NCI-H1048 (cell line): Measurements from ENCODE around the gene TRAF4.
A peak's percentile ranks its signal among the peaks of the same experiment; 100 is the strongest.
"Not testable (repeated sequence)": the region's sequence is repeated elsewhere in the genome, so short reads cannot be mapped to it uniquely, and the experiment has no call there.

Source experiments
- DNase-seq: peaks from one replicate; lab custom pipeline; 2025; lab: John Stamatoyannopoulos, UW

TRAF4 gene

DNA sequence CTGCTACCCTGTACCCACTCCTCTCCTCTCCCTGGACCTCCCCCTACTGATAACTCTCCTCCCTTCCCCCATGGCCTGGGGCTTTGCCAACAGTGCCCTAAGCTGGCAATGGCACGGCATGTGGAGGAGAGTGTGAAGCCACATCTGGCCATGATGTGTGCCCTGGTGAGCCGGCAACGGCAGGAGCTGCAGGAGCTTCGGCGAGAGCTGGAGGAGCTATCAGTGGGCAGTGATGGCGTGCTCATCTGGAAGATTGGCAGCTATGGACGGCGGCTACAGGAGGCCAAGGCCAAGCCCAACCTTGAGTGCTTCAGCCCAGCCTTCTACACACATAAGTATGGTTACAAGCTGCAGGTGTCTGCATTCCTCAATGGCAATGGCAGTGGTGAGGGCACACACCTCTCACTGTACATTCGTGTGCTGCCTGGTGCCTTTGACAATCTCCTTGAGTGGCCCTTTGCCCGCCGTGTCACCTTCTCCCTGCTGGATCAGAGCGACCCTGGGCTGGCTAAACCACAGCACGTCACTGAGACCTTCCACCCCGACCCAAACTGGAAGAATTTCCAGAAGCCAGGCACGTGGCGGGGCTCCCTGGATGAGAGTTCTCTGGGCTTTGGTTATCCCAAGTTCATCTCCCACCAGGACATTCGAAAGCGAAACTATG lies 5.2 kb downstream of the TRAF4 start:
- DNase-seq, result no peak

DNA sequence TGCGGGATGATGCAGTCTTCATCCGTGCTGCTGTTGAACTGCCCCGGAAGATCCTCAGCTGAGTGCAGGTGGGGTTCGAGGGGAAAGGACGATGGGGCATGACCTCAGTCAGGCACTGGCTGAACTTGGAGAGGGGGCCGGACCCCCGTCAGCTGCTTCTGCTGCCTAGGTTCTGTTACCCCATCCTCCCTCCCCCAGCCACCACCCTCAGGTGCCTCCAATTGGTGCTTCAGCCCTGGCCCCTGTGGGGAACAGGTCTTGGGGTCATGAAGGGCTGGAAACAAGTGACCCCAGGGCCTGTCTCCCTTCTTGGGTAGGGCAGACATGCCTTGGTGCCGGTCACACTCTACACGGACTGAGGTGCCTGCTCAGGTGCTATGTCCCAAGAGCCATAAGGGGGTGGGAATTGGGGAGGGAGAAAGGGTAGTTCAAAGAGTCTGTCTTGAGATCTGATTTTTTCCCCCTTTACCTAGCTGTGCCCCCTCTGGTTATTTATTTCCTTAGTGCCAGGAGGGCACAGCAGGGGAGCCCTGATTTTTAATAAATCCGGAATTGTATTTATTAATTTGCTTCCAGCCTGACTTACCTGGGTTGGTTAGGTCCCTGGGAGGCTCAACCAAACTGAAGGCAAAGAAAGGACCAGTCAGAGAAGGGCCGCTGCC lies 5.8 kb downstream of the TRAF4 start:
- no peak for DNase-seq

DNA sequence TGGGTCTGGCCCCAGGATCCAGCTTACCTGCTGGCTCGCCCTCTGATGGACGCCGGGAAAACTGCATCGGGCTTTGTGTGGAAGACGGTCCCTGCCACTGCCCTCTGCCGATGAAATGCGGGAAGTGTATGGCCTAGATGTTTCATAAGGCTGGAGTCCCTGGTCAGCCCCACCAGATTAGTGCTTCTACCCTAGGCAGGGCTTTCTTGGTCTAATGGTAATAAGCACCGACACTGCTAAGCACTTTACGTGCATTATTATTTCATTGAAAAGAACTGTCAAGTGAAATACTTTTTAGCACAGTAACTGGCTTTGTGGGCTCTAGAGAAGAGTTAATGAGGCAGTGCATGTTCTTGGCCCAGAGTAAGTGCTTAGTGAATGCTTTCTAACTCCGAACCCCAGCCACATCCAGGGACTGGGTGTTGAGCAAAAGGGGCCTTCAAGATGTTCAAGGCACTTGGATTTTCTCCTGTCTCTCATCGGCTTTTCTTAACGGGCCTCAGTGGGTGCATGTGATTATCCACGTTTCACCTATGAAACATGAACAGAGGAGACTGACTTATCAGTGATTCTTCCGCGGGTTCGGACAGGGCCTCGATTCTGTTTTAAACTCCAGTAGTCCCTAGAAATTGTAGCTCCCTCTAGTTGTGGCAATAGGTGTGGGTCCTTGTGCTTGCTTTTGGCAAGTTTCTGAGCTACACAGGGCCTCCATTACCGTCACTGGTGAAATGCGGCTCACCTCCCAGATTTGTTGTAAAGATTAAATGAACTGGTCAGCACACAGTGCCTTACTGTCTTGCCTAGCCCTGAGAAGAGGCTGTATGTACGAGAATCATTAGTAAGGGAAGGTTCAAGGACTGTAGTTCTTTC lies 6.6 kb downstream of the TRAF4 start:
- DNase-seq, result peak; percentile 73

DNA sequence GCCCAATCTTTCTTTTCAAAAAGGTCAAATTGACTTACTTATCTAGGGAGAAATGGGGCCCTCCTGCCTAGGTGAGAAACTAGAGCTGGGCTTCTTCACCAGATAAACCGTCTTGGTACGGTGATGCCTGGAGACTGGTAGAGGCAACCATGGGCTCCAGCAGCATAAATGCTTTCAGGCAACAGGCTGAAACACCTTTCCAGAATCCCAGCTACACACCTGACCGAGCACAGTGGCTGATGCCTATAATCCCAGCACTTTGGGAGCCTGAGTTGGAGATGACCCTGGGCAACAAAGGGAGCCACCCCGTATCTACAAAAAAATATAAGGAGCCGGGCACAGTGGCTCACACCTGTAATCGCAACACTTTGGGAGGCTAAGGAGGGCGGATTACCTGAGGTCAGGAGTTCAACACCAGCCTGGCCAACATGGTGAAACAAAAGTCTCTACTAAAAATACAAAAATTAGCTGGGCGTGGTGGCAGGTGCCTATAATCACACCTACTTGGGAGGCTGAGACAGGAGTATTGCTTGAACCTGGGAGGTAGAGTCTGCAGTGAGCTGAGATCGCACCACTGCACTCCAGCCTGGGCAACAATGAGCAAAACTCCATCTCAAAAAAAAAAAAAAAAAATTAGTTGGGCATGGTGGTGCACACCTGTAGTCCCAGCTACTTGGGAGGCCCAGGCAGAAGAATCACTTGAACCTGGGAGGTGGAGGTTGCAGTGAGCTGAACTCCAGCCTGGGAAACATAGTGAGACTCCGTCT lies 8.0 kb downstream of the TRAF4 start:
- DNase-seq, result no peak

DNA sequence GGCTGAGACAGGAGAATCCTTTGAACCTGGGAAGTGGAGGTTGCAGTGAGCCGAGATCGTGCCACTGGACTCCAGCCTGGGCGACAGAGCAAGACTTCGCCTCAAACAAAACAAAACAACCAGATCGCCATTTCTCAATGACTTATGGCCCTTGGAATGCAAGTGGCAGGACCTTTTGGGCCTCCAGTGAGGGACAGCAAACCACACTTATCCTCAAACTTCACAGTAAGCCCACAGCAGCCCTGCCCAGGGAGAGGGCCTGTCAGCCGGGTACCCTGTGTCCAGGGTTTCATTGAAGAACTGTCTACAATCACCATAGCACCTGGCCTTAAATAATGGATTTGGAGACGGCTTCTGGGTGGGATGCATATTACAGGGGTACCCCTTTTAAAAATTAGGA lies 11.7 kb downstream of the TRAF4 start:
- DNase-seq, result no peak

DNA sequence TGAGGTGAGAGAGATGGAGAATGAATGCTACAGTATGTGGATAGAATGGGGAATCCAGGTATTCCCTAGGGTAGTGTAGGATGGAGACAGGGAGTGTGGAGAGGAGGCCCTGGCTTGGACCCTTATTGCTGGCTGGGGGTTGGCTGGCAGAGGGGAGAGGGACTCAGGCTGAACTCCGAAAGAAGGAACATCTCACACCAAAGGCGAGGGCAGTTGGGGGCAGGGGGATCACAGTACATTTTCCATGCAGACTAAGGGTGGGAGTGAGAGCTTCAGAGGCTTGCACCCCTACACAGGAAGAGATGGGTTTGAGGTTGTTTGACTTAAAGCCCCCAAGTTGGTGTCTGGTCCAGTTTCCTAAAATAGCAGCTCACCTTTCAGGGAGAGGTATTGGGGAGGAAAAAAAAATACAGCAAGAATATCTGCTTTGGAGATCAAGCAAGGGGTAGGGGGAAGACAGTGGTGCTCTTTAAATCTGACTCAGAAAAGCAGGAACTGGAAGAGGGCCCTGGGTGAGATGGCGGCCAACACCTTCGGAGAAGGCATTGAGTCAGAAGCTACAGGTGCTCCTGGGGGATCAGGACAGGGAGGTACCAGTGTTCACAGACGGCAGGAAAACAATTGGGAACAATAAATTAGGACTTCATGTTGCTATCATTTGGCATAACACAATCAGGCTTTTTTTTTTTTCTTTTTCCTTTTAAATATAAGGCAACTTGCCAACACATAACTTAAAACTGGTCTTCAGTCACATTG lies 12.4 kb downstream of the TRAF4 start:
- no peak for DNase-seq

DNA sequence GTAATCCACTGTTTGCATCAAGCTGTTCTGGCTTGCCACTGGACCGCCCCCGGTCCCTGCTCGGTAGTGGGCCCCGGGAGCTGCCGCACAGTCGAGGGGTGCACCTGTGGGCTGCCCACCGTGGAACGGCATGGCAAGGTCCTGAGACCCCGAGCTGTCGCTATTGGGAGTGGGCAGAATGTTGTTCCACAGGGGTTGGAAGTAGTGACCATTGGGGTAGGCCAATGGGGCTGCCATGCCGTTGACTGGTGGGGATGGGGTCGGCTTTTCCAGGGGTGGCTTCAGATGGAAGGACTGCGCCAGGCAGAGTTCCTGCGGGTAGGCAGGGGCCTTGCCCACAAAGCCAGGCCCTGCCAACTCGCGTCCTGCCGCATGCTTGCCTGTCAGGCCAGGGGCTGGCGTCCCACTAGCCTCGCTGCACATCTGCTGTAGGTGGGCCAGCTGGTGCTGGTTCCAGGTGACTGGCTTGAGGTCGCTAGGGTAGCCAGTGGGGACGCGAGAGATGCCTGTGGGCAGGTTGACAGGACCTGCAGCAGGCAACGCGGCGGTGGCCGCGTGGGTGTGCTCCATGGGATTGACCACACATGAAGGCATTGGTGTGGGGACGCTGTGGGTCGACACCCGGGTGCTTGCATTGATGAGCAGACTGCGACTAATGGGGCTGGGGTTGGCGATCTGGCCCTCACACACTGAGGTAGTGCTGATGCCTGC lies 14.8 kb downstream of the TRAF4 start:
- DNase-seq, result no peak

DNA sequence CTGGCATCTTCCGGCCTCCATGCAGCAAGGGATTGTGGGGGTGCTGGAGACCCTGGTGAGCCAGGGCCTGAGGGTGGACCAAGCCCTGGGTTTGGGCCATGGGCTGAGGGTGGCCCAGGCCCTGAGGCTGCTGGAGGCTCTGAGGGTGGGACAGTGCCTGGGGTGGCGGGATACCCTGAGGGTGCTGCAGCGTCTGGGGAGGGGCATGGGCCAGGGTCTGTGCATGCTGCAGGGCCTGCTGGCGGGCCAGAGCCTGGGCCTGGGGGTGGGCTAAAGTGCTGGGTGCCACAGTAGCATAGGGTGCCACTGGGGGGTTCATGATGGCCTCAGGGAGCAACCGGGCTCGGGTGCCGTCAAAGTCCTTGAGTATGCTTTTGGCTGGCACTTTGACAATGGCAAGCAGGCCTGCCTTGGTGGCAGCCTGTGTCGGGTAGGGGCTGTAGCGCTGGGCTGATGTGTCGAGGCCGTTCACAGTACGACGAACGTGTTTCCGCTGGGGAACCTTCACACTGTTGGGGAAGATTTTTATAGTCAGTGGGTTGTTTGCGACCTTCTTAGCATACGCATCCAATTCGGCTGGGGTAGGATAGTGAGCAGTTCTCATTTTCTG lies 15.6 kb downstream of the TRAF4 start:
- no peak for DNase-seq

DNA sequence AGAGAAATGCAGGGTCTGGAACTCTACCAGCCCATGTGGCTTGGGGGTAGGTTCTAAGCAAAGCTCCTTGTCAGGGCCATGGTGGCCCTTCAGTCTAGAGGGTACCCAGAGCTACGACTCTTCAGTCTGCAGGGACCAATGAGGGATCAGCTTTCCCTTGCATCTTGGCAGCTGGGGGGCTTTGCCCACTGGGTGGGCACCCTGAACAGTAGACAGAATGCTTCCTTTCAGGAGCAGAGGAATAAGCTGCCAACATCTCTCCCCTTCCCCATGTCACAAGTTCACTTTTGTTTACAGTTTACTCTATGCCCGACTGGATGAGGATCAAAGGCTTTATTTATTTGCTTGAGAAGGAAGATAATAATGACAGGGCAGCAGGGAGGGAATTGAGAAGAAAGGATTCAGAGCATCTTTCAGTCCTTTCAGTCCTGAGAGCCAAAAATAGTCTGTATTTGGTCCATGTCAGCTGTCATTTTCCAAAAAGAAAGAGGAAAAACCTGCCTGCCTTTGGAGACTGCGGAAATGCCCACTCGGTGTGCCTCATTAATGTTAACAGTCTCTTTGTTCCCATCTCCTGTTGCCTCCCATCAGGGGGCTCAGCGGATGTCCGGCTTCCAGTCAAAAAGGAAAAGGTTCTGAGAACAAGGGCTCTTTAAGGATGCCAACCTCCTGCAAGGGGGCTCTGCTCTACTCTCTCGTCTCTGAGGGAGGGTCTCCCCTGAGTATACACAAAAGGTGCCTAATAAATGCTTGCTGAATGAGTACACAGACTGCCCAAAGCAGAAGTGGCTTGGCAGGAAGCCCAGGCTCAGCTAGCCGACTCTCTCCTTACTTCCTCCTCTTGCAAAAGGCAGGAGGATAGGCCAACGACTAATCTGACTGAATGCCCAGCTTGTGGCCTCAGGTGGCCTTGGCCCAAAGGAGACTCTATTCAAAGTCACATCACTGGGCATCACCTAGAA lies 17.1 kb downstream of the TRAF4 start:
- no peak for DNase-seq

DNA sequence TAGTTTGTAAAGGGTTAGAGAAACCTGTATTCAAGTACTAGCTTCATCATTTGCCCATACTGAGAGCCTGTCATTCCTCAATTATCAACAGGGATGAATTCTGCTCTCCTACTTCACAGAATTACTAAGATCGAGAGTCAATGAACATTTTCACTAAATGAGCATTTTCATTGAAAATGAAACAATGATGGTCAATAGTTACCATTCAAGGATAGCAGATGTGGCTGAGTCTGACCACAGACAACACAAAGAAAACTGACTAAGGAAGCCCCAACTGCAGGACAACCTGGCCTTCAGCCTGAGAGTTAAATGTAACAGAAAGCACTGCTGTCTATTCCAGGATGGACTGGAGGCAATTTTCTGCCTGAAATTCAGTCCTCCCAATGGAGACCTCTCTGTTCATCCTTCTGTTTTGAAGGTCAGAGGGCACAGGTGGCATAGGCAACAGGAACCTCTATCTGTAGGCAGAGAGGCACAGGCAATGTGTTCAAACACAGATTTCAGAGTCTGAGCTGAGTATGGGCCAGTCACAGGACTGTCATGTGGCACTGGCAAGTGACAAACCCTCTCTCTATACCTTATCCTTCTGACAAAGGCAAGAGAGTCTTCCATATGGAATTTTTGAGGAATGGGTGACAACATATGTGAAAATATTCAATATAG lies 19.5 kb downstream of the TRAF4 start:
- no peak for DNase-seq

DNA sequence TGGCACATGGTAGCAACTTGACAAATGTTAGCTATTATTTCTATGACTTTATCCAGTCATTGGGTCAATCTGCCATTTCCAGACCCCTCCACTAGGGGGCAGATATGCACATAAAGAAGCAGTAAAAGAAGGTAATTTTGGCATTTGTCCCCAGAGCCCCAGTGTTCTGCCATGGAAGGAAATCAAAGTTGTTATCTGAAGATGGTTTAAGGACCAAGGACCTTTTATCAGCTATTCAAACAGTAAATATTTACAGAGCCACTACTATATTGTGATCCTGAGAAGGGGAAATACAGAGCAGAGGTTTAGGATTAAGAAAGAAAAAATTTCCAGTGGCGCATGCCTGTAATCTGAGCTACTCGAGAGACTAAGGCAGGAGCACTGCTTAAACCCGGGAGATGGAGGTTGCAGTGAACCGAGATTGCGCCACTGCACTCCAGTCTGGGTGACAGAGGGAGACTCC lies 20.0 kb downstream of the TRAF4 start:
- DNase-seq, result peak; percentile 43

DNA sequence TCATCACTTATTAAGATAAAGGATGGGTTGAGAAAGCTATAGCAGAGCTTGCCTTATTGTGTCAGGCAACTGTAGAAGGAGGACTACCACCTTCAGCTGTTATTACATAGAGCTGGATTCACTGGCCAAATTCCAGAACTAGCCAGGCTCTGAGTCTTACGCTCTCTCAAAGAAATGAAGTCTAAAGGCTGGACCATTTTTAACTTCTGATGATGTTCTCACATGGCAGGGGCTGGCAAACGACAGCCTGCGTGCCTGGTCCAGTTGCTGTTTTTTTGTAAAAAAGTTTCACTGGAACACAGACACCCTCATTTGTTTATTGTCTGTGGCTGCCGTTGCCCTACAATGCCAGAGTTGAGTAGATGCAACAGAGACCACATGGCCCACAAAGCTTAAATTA lies 21.2 kb downstream of the TRAF4 start:
- DNase-seq, result no peak

DNA sequence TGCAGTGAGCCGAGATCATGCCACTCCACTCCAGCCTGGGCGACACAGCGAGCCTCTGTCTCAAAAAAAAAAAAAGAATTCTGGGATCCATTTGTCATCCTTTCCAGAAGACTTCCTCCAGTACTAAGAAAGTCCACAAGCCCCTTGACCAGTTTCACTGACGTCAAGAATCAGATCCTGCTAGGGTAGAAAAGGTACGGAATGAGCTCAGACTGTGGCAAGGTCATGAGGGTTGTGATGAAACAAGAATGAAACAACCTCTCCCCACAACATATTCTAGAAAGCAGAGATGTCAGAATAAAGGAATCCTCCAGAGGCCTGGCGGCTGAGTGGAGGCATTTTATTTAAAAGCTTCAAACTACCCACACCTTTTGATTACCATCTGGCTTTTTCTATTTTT lies 29.9 kb downstream of the TRAF4 start:
- no peak for DNase-seq

DNA sequence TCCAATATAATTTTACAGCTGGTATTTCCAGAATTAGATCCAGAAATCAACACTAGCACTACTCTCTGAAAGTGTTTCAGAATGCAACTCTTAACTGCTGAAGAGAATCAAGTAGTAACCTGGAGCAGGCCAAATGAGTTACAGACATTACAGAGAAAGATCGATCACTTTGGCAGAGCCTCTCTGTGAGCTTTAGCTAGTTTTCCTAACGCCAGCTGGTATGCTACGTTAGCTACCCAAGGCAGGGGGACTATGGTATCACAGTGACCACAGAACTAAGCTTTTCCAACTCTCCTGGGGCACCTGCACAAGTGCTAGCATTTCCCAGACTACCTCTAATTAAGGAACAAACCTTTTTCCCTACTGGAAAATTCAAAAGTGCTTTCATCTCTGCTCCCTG lies 30.4 kb downstream of the TRAF4 start:
- no peak for DNase-seq

DNA sequence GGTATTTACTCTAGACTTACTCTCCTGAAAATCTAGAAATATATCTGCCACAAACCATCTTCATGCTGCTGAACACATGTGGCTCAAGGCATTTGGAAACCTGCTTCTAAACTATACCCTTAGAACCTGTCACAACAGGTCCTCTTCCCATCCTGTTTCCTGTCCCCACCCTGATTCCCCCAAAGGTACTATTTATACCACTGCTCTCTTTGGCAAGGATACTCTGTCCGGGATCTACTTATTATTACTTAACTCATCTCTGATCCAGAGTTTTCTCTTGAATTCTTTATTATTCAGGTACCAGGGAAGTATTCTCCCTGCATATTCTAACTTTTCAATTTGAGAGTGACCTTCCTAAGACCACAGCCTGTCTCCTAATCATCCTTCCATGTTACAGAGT lies 33.4 kb downstream of the TRAF4 start:
- DNase-seq, result no peak

DNA sequence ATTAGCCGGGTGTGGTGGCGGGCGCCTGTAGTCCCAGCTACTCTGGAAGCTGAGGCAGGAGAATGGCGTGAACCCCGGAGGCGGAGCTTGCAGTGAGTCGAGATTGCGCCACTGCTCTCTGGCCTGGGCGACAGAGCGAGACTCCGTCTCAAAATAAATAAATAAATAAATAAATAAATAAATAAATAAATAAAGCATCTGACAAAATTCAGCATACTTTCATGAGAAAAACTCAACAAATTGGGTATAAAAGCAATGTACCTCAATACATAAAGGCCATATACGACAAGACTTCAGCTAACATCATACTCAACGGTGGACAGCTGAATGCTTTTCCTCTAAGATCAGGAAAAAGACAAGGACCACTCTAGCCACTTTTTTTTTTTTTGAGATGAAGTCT lies 35.8 kb downstream of the TRAF4 start:
- not testable (repeated sequence) for DNase-seq

DNA sequence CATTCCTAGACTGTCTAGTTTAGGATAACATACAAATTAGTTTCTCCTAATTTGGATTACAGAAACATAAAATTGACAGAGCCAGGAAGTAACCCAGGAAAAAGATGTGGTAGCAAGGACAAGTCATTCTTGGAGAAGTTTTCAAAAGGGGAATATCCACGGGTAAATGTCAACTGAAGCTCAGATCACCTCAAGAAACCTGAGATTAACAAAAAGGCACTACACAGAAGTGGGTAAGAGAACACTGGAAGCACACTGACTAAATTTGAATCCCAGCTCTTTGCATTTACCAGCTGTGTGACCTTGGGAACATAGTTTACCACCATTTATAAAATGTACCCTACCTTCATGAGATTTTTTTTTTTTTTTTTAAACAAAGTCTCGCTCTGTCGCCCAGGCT lies 39.4 kb downstream of the TRAF4 start:
- no peak for DNase-seq

DNA sequence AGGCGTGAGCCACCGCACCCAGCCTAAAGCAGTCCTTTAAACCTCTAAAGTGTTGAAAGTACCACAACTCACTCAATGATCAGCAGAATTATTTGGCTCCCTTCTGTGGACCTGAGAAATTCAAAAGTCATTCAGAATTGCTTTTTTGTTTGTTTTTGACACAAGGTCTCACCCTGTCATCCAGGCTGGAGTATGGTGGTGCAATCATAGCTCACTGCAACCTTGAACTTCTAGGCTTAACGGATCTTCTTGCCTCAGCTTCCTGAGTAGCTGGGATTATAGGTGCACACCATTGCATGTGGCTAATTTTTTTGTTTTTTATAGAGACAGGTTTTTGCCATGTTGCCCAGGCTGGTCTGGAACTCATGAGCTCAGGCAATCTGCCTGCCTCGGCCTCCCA lies 44.3 kb downstream of the TRAF4 start:
- DNase-seq, result no peak
